GM18508 (cell line): ENCODE data around the gene KCNA5.

ENCODE experiments used
- ATAC-seq: cut with Tn5 transposase; IDR thresholded peaks from one replicate; pipeline ENCODE4 v1.9.1; 2021; ENCODE audit warnings: moderate number of reproducible peaks; ENCODE audit not compliant: insufficient read depth, unreplicated experiment

The KCNA5 gene

GRCh38 chr12:5043589-5044419 is at the start of gene KCNA5:
Gene KCNA5, plus strand, starts transcription at chr12:5043879. Its CDS starts 269 bp downstream, at chr12:5044148.
- ATAC-seq = no peak

- ATAC-seq = no peak
Observed at GRCh38 chr12:4994622-4995021, 49.1 kb upstream of the KCNA5 start.

GRCh38 chr12:4996714-4997113 is 47.0 kb upstream of the KCNA5 start:
- ATAC-seq = no peak

- no peak for ATAC-seq
Observed at GRCh38 chr12:4997939-4998338, 45.7 kb upstream of the KCNA5 start.

- no peak for ATAC-seq
Observed at GRCh38 chr12:5000204-5000603, 43.5 kb upstream of the KCNA5 start.

GRCh38 chr12:5000658-5001385 is 42.9 kb upstream of the KCNA5 start:
- ATAC-seq = no peak

- no peak for ATAC-seq
Observed at GRCh38 chr12:5003025-5003666, 40.5 kb upstream of the KCNA5 start.

GRCh38 chr12:5008661-5009060 is 35.0 kb upstream of the KCNA5 start:
- no peak for ATAC-seq

- ATAC-seq = no peak
Observed at GRCh38 chr12:5010151-5010550, 33.5 kb upstream of the KCNA5 start.

GRCh38 chr12:5012337-5012736 is 31.3 kb upstream of the KCNA5 start:
- no peak for ATAC-seq

- ATAC-seq = no peak
Observed at GRCh38 chr12:5013266-5013730, 30.4 kb upstream of the KCNA5 start.

GRCh38 chr12:5014269-5014668 is 29.4 kb upstream of the KCNA5 start:
- ATAC-seq = no peak

- ATAC-seq = no peak
Observed at GRCh38 chr12:5015711-5016492, 27.8 kb upstream of the KCNA5 start.

- no peak for ATAC-seq
Observed at GRCh38 chr12:5016526-5016925, 27.2 kb upstream of the KCNA5 start.

- ATAC-seq = no peak
Observed at GRCh38 chr12:5017638-5018348, 25.9 kb upstream of the KCNA5 start.

- no peak for ATAC-seq
Observed at GRCh38 chr12:5018677-5019076, 25.0 kb upstream of the KCNA5 start.

- ATAC-seq = no peak
Observed at GRCh38 chr12:5022025-5022424, 21.7 kb upstream of the KCNA5 start.

GRCh38 chr12:5022465-5023061 is 21.1 kb upstream of the KCNA5 start:
- ATAC-seq = no peak

- ATAC-seq = no peak
Observed at GRCh38 chr12:5023842-5024241, 19.8 kb upstream of the KCNA5 start.
